Esophagus squamous epithelium (tissue), 5 donors: ENCODE data around the gene CREB3L1. TPM values are rescaled to one million over a fixed set of nuclear protein-coding genes. Genes with fewer than 3 reads are reported as not detected.

Experiments
- DNase-seq: peaks from one replicate; lab custom pipeline; 2025; lab: John Stamatoyannopoulos, UW
- H3K27ac ChIP-seq, 4 donors: fragments of 200-600 bp; sonication (generic); one replicate each; pipeline ENCODE4 v1.5.1; 2016 to 2019; ENCODE audit warnings: mild to moderate bottlenecking in 1 of 4
- H3K27me3 ChIP-seq, 4 donors: fragments of 200-600 bp; sonication (generic); 1 replicate in 3 of 4; 2 replicates in 1 of 4; pipeline versions ENCODE4 v1.5.1 to v1.6.0; 2017 to 2021; ENCODE audit warnings: antibody characterized with exemption in 1 of 4
- H3K36me3 ChIP-seq, 3 donors: fragments of 200-600 bp; sonication (generic); one replicate each; pipeline ENCODE4 v1.5.1; 2016 to 2019
- H3K4me1 ChIP-seq, 3 donors: fragments of 200-600 bp; sonication (generic); one replicate each; pipeline ENCODE4 v1.5.1; 2017 to 2019
- H3K4me3 ChIP-seq, 4 donors: fragments of 200-600 bp; sonication (generic); 1 replicate in 3 of 4; 2 replicates in 1 of 4; pipeline ENCODE4 v1.5.1; 2016 to 2019; ENCODE audit warnings: mild to moderate bottlenecking in 2 of 4, moderate library complexity in 1 of 4
- H3K9me3 ChIP-seq, 3 donors: fragments of 200-600 bp; sonication (generic); one replicate each; pipeline ENCODE4 v1.5.1; 2016 to 2019
- CTCF ChIP-seq, 6 experiments: fragments of 450-650 bp in 4 of 6; fragments of 200-600 bp in 2 of 6; sonication (generic) in 2 of 6; IDR thresholded peaks; one replicate each; pipeline ENCODE4 v1.5.1; 2016 to 2019; ENCODE audit warnings: antibody characterized with exemption in 6 of 6, mild to moderate bottlenecking in 4 of 6, moderate library complexity in 4 of 6
- POLR2A ChIP-seq, 4 donors: fragments of 450-650 bp; IDR thresholded peaks; one replicate each; pipeline ENCODE4 v1.6.1; 2017; ENCODE audit warnings: antibody characterized with exemption in 4 of 4, mild to moderate bottlenecking in 4 of 4, moderate library complexity in 3 of 4
- WGBS, 2 donors: methylation state at CpG; one replicate each; pipeline ENCODE4 v1.1.5; 2018; 5-methylcytosine and 5-hydroxymethylcytosine counted together
- intact Hi-C: fragments of 100-400 bp; cut with DNase I; formaldehyde crosslinking; loops from one replicate; pipeline ENCODE4 v1.15.0; 2022
- total RNA-seq, 4 donors: library from RNA; depleted of rRNA; stranded (reverse); fragments of >200 nt; gene quantifications; one replicate each; pipeline ENCODE4 v1.1.0, GENCODE V29; 2016
- donor health status: DM: yes; HTN: yes; CAD: no.

The CREB3L1 gene
- total RNA-seq, 4 donors from 2014 or later: 0.13 to 2.1 (median 0.63) TPM

- TF ChIP-seq POLR2A (IDR thresholded peaks at IDR 0.05) (no peak), CTCF (IDR thresholded peaks at IDR 0.05) (peak in 1 of 6 experiments; percentile 24)
- Histone ChIP-seq H3K36me3 (peaks cover 0 to 70% (median 10%) of the 10 kb centered on the region in 3 donors), H3K27ac (peak overlapping the region in 1 of 4 donors; percentile 38), H3K4me1 (peaks cover 12 to 40% (median 17%) of the 10 kb centered on the region in 3 donors), H3K4me3 (no peak overlapping the region), H3K9me3 (no peaks in the 10 kb centered on the region), H3K27me3 (no peaks in the 10 kb centered on the region)
- intact Hi-C loops: no loop called here
- DNase-seq: no peak
- WGBS, 2 donors: 80% methylated on average over 4 of the region's 12 CpGs; no CpG with 5 or more reads in 1 of the 2 donors
These were observed 90.4 kb downstream of the CREB3L1 start for GRCh38 chr11:46367916-46368267.

GRCh38 chr11:46369458-46370152, 92.1 kb downstream of the CREB3L1 start:
- no peak for DNase-seq
- H3K27me3 ChIP-seq: no peaks in the 10 kb centered on the region
- no peak overlapping the region for H3K4me3 ChIP-seq
- TF ChIP-seq CTCF (IDR thresholded peaks at IDR 0.05): peak; percentile 58 to 82 (median 74)
- no peak for TF ChIP-seq POLR2A (IDR thresholded peaks at IDR 0.05)
- WGBS, 2 donors: 67% methylated on average over 3 to 19 of the region's 25 CpGs
- intact Hi-C loops: no loop called here
- H3K36me3 ChIP-seq: peaks cover 3 to 80% (median 18%) of the 10 kb centered on the region in 3 donors
- no peak overlapping the region for H3K27ac ChIP-seq
- H3K9me3 ChIP-seq: no peaks in the 10 kb centered on the region
- peaks cover 0 to 26% (median 5%) of the 10 kb centered on the region in 3 donors for H3K4me1 ChIP-seq

GRCh38 chr11:46370253-46370652, 92.8 kb downstream of the CREB3L1 start:
- no peaks in the 10 kb centered on the region for H3K9me3 ChIP-seq
- intact Hi-C loops: no loop called here
- no peaks in the 10 kb centered on the region for H3K27me3 ChIP-seq
- peaks cover 0 to 26% (median 5%) of the 10 kb centered on the region in 3 donors for H3K4me1 ChIP-seq
- H3K36me3 ChIP-seq: peaks cover 9 to 86% (median 25%) of the 10 kb centered on the region in 3 donors
- TF ChIP-seq POLR2A (IDR thresholded peaks at IDR 0.05): no peak
- no peak for TF ChIP-seq CTCF (IDR thresholded peaks at IDR 0.05)
- WGBS, 2 donors: 87 to 90% methylated on average over 11 to 13 of the region's 13 CpGs
- no peak for DNase-seq
- H3K4me3 ChIP-seq: no peak overlapping the region
- no peak overlapping the region for H3K27ac ChIP-seq

Other genes starting within 250 kb of the CREB3L1 start
- 10 to 100 TPM; 11.2 to 22.3 (median 15.9) TPM for gene PHF21A, start 156.2 kb upstream of the CREB3L1 start, total RNA-seq
- 10 to 100 TPM; 38.5 to 53.1 (median 45.7) TPM for gene DGKZ, start 69.8 kb downstream of the CREB3L1 start, total RNA-seq
- gene MDK, start 104.0 kb downstream of the CREB3L1 start, total RNA-seq: 10 to 100 TPM in 3 of 4 donors, 1 to 10 TPM in 1; 5.4 to 62.6 (median 22.5) TPM
- gene CHRM4, start 114.1 kb downstream of the CREB3L1 start, total RNA-seq: not detected